HG03520 (cell line): Measurements from ENCODE around the gene PRKG1.

Experiments used
- ATAC-seq: cut with Tn5 transposase; IDR thresholded peaks from one replicate; pipeline ENCODE4 v1.9.1; 2021; ENCODE audit warnings: mild to moderate bottlenecking, moderate library complexity; ENCODE audit not compliant: unreplicated experiment

The PRKG1 gene

GRCh38 chr10:51624013-51624412 is 549.7 kb downstream of the PRKG1 start:
- no peak for ATAC-seq

GRCh38 chr10:51629934-51630639 is 555.8 kb downstream of the PRKG1 start:
- ATAC-seq = no peak

- no peak for ATAC-seq
These were observed 556.3 kb downstream of the PRKG1 start for GRCh38 chr10:51630640-51631005.

GRCh38 chr10:51635436-51635835 is 561.1 kb downstream of the PRKG1 start:
- ATAC-seq = no peak

GRCh38 chr10:51638211-51638610 is 563.9 kb downstream of the PRKG1 start:
- ATAC-seq = no peak

- peak; percentile 44 for ATAC-seq
These were observed 564.5 kb downstream of the PRKG1 start for GRCh38 chr10:51638737-51639136.

GRCh38 chr10:51640120-51640819 is 566.0 kb downstream of the PRKG1 start:
- ATAC-seq = no peak

- no peak for ATAC-seq
These were observed 568.3 kb downstream of the PRKG1 start for GRCh38 chr10:51642581-51642980.

GRCh38 chr10:51643734-51644133 is 569.4 kb downstream of the PRKG1 start:
- ATAC-seq = no peak

GRCh38 chr10:51649064-51649463 is 574.8 kb downstream of the PRKG1 start:
- ATAC-seq = no peak

GRCh38 chr10:51651063-51651462 is 576.8 kb downstream of the PRKG1 start:
- no peak for ATAC-seq

- ATAC-seq = no peak
These were observed 578.7 kb downstream of the PRKG1 start for GRCh38 chr10:51653025-51653424.

- ATAC-seq = no peak
These were observed 580.6 kb downstream of the PRKG1 start for GRCh38 chr10:51654918-51655317.

GRCh38 chr10:51656503-51656902 is 582.2 kb downstream of the PRKG1 start:
- ATAC-seq = no peak

- no peak for ATAC-seq
These were observed 583.7 kb downstream of the PRKG1 start for GRCh38 chr10:51658000-51658399.

GRCh38 chr10:51659344-51659743 is 585.1 kb downstream of the PRKG1 start:
- no peak for ATAC-seq

- ATAC-seq = no peak
These were observed 588.8 kb downstream of the PRKG1 start for GRCh38 chr10:51663086-51663485.

- no peak for ATAC-seq
These were observed 592.2 kb downstream of the PRKG1 start for GRCh38 chr10:51666456-51666855.

GRCh38 chr10:51667678-51668335 is 593.5 kb downstream of the PRKG1 start:
- no peak for ATAC-seq

- no peak for ATAC-seq
These were observed 594.0 kb downstream of the PRKG1 start for GRCh38 chr10:51668336-51668689.

- ATAC-seq = no peak
These were observed 594.8 kb downstream of the PRKG1 start for GRCh38 chr10:51669041-51669440.

GRCh38 chr10:51672039-51672535 is 597.8 kb downstream of the PRKG1 start:
- no peak for ATAC-seq
